Erythroblast (primary cell): ENCODE measurements around the gene CD58.

Source experiments
- DNase-seq, 2 experiments: peaks; one replicate each; lab custom pipeline; 2025; lab: John Stamatoyannopoulos, UW
- GATA1 ChIP-seq: IDR thresholded peaks from 2 replicates; pipeline ENCODE4 v1.6.1; 2011; ENCODE audit warnings: low read depth, mild to moderate bottlenecking, control low read depth, low read length, moderate library complexity
- POLR2A ChIP-seq: IDR thresholded peaks from 2 replicates; pipeline ENCODE4 v1.6.1; 2011; ENCODE audit warnings: mild to moderate bottlenecking, low read length

CD58 gene

DNA sequence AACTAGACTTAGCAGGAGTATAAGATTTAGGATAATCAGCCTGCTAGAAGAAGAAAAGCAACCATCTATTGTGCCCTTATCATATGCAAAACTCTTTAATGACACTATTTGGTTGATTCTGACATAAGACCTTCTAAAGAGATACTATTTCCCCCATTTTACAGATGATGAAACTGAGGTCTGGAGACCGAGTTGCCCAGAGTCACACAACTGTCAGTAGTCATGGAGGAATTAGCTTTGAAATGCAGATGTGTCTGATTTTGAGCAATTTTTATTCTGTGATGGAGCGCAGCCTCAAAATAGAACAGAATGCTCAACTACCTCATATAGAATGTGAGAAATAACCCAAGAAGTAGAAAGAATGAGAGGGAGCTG lies 69.0 kb downstream of the CD58 start:
- TF ChIP-seq POLR2A (no peak), GATA1 (no peak)
- DNase-seq: no peak

DNA sequence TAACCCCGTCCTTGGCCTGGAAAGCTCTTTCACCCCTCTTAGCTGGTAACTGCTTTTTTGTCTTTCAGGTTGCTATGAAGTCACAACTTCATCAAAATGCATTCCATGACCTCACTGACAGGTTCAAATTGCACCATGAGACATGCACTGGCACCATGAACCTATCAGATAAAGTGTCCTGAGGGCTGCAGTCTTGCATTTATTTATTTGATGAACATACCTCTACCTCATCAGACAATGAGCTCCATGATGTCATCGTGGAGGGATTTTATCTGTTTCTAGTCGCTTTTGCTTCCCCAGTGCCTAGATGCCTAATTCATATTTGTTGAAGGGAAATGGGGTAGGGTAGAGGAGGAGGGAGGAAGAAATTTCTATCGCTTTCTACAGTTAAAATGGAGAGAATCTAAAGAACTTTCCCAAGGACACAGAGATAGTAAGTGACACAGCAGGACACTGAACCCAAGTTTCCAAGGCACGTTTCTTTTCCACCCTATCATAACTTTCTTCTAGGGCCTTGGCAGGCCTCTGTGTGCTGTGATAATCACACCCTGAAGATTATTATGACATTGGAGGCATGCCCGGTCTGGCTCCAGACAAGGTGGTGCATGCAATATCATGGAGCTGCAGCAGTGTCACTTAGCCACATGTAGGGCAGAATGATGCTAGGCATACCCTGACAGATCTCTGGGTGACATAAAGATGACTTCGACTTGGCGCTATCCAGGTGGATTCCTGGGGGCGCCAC lies 69.5 kb downstream of the CD58 start:
- peak; percentile 96 to 99 for DNase-seq
- TF ChIP-seq GATA1: no peak
- TF ChIP-seq POLR2A: peak; percentile 78

DNA sequence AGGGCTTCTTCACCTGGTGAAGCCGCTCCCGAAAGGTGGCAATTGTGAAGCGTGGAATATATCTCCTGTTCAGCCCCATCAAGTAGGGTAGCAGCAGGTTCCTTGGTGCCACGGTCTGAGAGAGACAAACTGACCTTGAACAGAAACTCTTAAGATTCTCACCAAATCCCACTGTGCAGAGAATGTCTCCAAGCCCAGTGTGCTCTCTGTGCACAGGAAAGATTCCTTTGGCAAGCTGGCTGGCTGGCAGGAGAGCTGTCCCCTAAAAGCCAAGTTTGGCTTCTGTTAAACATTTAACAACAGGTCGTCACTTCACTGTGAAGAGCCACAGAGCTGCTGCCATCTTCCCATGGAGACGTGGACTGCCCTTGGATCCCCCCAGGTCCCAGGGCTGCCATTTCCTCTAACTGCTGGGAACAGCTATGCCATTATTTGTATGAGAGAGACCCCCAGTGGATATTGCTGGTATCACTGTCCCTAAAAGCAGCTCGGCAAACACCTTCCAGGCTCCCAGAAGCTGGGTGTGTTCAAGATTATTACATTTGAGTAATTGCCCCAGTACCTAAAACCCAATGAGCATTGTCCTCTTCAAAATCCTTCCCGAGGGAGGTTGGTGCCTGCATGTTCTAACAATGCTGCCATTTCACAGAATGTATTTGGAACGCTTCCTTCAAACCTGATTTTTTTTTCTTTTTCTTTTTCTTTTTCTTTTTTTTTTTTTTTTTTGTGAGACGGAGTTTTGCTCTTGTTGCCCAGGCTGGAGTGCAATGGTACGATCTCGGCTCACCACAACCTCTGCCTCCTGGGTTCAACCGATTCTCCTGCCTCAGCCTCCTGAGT lies 71.8 kb downstream of the CD58 start:
- no peak for TF ChIP-seq POLR2A
- TF ChIP-seq GATA1: no peak
- peak; percentile 82 to 87 for DNase-seq

DNA sequence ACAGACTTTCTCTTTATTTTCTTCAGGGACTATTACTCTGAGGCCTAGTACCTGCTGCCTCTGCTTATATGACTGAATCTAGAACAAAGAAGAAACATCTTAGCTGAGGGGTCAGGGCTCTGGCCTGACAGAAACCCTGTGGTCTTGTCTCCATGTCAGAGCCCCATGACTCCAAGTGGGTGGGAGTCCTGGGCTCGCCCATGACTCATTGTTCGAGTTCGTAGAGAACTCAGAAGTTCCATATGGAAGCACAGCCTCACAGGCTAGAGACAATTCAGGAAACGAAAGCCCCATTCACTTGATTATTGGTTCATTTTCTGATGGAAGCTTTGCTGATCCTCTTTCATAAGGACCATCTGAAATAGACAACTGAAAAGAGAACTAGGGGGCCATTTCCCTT lies 73.2 kb downstream of the CD58 start:
- no peak for DNase-seq
- no peak for TF ChIP-seq POLR2A
- TF ChIP-seq GATA1: no peak

DNA sequence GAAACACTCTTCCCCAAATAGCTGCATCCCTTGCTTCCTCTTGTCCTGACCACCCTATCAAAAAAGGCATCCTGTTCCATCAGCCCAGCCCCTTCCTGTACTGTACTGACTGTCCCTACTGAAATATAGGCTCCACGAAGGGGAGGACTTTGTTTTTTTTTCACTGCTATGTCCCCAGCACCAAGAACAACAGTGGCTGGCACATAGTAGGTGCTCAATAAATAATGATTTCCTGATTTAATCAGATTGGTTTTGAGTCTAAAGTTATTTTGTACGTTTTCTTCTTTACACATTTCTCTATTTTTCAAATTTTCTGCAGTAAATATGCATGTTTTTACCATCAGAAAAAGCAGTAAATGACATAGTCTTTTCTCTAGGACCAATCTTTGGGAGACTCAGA lies 73.9 kb downstream of the CD58 start:
- DNase-seq: no peak
- no peak for TF ChIP-seq POLR2A
- no peak for TF ChIP-seq GATA1

DNA sequence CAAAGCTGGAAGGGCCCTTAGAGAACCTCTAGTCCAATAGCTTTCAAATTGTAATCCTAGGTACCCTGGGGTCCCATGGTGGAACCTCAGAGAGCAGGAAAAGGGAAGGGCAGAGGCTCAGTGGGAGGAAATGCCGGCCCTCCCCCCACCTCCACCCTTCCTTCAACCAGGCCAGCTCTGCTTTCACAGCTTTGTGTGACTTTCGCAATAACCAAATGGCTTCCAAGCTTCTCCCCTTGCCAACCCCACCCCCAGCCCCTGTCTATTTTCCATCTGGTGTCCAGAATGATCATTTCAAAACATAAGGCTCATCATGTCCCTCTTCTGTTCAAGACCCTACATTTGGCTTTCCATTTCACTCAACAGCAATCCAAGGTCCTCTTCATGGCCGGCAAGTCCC lies 74.4 kb downstream of the CD58 start:
- DNase-seq: no peak
- TF ChIP-seq POLR2A (no peak), GATA1 (no peak)

DNA sequence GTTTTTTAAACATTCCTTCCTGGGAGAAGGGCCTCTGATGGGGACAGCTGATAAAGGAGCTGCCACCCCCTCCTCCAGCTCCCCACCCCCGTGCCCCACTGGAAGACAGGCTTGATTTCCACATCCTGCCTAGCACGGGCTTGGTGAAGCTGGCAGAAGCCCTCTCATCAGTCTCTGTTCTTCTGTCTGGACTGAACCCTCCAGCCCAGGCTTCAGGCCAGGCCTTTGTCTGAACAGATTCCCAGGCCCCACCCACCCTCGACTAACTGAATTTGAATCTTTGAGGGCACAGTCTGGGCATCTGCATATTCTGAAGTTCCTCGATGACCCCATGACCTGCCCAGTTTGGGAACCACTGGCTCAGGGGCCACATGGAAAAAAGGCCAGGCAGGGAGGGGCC lies 75.3 kb downstream of the CD58 start:
- DNase-seq: no peak
- no peak for TF ChIP-seq POLR2A
- no peak for TF ChIP-seq GATA1

DNA sequence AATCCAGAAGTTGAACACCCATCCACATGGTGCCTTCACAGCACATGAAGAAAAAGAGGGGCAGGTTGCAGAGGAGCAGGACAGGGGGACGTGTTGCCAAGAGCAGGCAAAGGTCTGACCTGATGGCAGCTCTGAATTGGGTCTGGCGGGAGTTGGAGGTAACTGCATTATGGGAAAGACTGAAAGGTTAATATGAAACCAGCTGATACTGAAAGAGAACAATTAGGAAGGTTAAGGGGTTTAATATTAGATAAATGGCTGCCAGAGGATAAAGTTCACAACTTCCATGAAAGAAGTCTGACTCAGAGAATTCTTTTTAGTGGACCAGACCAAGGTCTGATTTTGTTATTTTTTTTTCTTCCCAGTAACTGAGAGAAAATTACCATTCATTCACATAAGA lies 76.1 kb downstream of the CD58 start:
- TF ChIP-seq POLR2A (no peak), GATA1 (no peak)
- DNase-seq: no peak

DNA sequence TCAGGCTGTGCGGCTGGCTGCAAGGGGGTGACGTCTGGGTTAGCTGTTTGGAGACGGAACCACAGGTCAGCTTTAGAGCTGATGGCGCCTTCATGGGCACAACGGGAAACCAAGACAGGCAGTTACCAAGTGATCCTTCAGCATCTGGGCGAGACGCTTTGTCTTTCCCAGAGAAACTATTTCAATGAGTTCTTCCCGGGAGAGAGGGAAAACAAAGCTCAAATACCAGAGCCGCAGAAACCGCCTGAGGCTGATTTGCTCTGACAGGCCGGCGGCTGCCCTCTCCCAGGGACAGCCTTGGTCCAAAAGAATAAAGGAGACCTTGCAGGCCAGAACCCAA lies 76.5 kb downstream of the CD58 start:
- DNase-seq: no peak
- no peak for TF ChIP-seq GATA1
- no peak for TF ChIP-seq POLR2A

DNA sequence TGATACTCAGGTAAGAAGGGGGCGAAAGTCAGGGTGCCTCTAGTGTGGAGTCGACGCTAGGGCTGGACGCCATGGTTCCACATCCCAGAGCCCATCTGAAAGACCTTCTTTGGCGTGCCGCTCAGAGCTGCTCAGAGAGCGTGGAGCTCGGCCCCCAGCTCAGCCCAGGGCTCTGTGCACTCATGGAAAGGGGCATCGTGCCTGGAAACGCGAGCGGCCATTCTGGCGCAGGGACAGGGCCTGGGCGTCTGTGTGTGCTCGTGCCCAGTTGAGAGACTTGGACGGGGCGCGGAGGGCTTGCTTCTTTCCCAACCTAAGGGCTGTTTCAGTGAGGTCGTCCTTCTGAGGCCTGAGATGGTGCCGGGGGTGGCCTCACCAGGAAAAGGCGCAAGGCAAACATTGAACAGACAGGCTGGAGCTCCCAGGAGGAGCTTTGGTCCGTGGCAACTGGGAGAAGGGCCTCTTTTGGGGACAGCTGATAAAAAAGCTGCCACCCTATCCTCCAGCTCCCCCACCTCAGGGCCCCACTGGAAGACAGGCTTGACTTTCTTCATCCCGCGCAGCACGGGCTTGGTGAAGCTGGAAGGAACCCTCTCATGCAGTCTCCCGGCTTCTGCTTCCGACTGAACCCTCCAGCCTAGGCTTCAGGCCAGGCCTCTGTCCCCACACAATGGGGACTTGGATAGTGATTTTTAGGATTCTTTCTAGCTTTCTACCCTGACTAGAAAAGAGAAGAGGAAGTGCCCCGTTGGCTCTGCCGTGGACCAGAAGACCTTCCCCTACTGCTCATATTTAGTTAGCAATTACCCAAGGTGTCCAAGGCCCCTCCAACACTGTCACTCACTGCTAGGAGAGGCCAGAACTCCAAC lies 77.1 kb downstream of the CD58 start:
- TF ChIP-seq GATA1 (no peak), POLR2A (no peak)
- no peak for DNase-seq

DNA sequence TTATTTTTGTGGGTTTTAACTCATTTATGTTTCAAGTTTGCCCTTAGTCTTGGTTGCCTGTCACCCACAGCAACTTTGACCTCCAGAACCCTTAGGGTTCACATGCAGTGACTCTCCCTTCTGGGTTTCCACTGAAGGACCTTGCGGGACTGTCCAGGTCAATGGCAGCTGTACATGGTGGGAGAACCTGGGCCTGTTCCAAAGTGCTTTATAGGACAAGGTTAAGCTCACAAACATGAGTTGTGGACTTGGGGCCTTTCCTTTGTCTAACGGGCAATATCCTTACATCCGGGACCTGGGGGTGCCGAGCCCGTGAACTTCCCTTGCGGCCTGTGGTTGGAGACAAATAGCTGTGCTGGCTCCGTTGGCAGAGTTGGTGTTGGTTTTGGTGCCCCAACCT lies 77.8 kb downstream of the CD58 start:
- no peak for DNase-seq
- TF ChIP-seq GATA1 (no peak), POLR2A (no peak)

DNA sequence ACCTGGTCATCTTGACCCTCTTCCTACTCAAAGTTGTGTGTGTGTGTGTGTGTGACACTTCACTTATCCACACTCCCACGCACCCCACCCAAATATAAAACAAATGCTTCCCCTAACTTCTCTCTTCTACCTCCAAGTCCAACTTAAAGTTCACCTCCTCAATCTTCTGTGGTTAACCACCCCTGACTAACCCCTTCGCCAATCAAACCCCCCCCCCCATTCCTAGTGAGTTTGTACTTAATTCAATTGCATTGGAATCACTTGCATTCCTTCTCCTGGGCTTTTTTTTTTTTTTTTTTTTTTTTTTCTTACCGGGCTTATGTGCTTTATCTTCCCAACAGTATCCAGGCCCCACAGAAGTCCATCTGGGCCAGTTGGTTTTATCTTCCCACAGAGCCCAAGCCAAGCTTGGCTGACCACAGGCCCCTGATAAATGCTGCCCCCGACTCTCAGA lies 78.4 kb downstream of the CD58 start:
- peak in 1 of 2 experiments; percentile 18 for DNase-seq

DNA sequence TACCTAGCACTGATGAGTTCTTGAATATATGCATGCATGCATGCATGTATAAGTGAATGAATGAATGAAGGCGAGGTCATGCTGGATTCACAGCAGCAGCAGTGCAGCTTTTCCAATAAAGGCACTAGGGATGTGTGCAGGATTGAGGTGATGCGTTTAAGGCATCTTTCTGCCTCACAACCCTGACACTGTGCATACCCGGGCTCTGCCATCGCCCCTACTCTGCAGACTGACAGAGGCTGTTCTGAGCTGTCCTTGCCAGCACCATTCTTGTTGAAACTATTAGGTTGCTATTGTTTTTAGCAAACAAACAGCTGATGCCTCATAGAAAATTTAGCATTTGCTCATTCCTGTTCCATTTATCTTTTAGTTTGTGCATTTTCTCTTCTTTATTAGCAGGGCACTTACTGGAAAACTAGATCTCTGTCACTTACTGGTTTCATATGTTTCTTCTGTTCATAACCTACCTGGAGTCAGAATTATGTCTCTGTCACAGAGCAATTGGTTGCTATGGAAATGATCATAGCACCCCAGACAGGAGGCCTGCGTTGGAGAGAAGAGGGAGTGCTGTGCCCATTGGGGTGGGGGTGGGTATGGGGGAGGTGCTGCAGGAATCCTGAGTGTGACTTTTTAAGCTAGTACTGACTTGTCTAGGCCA lies 79.0 kb downstream of the CD58 start:
- DNase-seq: no peak
- TF ChIP-seq GATA1 (no peak), POLR2A (no peak)

More for the DNA sequence above, 78.4 kb downstream of the CD58 start:
- TF ChIP-seq GATA1: no peak
- TF ChIP-seq POLR2A: no peak

DNA sequence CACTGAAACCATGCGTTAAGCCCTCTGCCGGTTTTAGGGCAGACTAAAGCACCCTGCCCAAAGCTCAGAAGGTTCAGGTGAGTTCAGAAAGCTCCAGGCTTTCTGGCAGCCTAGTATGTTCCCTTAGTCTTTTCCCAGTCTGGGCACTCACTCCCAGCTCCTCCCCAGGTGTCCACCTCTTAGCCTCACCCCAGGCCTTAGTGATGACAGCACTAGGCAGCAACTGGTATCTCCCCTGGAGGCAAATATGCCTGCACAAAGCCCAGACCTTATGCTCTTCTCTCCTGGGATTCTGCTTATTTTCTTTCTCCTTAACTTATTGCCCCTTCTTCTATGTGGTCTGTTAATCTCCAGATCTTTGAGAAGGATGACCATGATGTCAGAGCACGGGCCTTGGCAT lies 80.2 kb downstream of the CD58 start:
- no peak for DNase-seq
- TF ChIP-seq POLR2A (no peak), GATA1 (no peak)

DNA sequence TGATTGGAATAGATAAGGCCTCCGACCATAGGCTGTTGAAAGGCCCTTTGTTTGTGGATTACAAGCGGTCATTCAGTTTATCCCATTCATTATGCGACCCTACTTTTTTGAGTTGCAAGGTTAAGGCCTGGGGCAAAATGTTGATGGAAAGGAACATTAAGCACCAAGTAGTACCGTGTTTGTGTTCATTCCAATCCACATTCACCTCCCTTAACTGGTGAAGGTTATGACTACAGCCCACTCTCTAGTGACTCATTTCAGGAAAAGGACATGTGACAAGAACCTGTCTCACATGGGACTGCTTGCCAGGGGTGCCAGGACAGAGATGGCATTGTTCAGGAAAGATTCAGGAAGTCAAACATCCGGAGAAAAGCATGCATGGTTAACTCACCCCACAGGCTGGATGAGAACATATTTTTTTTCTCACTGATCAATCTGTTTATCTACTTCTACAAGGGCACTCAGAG lies 81.6 kb downstream of the CD58 start:
- DNase-seq: no peak
- TF ChIP-seq POLR2A (no peak), GATA1 (no peak)
